Activated CD8-positive, alpha-beta memory T cell treated with anti-CD3 and anti-CD28 coated beads, Interleukin-2, amount 50 U/mL, for 1 hour (primary cell): ENCODE measurements around the gene PHLDB3.
"Not testable (repeated sequence)": the region's sequence is repeated elsewhere in the genome, so short reads cannot be mapped to it uniquely, and the experiment has no call there.

Source experiments
- DNase-seq: peaks from one replicate; pipeline ENCODE4 v3.0.0-alpha.2; 2020; ENCODE audit errors: extremely low read depth

The PHLDB3 gene

DNA sequence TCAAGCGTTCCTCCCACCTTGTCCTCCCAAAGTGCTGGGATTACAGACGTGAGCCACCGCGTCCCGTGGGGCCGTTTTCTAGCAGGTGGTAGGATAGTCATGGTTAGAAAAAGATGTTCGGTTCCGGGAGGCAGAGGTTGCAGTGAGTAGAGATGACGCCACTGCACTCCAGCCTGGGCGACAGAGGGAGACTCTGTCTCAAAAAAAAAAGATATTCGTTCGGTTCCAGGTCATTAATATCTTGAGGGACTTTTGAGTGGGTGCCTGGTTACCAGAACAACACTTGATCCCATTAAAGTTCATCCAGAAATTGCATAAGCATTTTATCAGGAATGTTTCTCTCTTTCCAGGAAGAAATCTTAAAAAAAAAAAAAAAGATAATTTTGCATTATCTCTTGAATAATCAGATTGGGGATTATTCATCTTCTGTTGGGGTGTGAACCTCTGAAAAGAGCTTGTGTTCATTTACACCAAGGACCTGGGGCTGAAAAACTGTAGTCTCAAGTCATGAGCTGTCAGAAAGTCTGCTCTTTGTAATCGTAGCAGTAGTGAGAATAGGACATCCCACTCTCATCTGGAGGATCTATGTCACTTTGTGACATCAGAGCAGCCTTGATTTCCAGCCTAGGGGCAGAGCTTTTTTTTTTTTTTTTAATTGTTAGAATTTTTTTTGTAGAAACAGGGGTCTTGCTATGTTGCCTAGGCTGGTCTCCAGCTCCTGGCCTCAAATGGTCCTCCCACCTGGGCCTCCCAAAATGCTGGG is 23.5 kb upstream of the PHLDB3 start:
- no peak for DNase-seq

DNA sequence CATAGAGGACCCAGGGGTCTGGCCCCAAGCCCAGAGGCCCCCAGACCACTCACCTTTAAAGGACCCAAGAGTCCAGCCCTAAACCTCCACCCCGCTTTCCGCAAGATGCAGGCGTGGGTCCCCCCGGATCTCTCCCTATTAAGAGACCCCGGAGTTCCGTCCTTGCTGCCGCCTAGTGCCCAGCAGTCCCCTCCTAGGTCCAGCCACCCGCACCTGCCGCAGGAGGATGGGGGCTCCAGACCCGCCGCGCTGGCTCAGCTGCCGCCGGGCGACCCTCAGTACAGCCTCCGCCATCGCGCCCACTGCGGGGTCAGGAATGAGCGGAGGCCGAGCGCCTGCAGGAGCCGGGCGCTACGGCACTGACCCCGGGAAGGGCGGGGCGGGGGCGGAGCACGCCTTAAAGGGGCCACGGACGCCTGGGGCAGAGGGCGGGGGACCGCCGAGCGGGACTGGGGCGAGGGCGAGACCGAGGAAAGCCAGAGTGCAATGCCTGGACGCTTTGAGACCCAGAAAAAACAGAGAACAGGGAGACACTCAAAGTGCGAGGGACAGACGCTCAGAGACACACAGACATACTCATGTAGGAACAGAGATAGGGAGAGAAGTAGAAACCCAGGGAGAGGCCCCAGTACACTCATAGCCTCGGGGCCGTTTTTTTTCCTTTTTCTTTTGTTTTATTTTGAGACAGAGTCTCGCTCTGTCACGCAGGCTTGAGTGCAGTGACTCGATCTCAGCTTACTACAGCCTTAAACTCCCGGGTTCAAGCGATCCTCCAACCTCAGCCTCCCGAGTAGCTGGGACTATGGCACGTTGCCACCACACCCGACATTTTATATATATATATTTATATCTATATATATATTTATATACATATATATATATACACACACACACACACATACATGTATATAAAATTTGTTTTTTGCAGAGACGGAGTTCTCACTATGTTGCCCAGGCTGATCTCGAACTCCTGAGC is 22.6 kb upstream of the PHLDB3 start, which contains the start of gene ETHE1:
Gene ETHE1 (minus strand): TSS at position 318 of the 976 bp plus-strand sequence. CDS start 24 bp downstream, at position 294.
- no peak for DNase-seq

DNA sequence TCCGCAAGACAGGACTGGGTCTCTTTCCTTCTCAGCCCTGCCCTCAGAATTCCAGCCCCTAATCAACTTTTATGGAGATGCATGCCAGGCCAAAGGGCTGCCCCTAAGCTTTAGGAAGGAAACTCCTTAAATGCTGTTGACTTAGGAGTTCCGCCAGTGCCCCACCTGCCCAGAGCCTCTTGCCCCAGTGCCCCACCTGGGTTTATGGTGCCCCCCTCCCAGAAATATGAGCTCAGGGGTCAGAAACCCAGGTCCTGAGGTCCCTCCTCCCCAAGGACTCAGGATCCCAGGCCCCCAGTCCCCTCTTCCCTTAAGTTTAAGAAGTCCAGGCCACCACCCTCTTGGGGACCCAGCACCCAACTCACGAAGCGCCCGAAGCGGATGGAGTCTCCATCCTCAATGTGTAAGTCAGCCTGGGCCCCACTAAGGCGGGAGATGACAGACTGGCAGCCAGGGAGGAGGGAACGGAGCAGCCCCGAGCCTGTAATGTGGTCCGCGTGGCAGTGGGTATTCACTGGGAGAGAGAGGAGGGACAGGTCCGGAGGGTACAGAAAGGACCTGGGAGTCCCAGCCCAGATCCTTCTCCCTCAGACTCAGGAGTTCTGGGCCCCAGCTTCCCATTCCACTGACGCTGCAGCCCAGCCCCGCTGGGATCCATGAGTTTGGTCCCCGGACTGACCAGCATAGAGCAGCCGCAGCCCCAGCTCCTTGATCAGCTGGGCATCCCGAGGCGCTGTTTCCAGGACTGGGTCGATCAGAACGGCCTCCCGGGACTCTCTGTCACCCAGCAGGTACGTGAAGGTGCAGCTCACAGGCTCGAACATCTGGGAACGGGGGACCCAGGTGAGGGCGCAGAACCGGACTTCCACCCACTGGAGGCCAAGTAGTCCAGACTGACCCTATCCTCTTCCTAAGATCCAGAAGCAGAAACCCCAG is 21.6 kb upstream of the PHLDB3 start:
- no peak for DNase-seq

DNA sequence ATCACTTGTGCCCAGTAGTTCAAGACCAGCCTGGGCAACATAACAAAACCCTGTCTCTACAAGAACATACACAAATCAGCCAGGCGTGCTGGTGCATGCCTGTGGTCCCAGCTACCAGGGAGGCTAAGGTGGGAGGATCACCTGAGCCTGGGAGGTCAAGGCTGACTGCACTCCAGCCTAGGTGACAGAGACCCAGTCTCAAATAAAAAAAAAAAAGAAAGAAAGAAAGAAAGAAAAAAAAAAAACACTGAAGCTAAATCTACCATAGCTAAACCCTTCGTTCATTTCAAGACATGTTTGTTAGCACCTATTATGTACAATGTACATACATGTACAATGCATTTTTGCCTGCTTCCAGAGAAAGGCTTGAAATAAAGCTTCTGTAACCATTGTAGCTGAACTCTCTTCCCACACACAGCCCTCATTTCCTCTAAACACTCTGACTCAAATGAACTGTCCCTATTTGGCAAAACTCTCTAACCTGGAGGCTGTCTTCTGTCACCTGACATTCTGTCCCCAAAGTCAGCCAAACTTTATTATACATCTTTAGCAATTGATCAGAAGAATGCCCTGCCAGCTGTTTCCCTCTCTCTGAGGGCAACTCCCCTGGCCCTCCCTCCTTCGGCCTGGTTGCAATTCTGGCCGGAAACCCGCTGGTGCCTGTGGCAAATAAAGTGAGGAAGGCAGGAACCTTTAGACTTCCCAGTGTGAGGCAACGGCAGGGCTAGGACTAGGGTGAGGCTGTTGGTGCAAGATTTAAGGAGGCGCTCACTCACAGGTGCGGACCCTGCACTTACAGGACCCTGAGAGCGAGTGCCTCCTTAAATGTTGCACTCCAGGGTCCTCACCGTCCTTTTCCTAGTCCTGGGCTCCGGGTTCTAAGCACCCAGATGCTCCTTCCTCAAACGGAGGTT is 20.6 kb upstream of the PHLDB3 start:
- DNase-seq = no peak

DNA sequence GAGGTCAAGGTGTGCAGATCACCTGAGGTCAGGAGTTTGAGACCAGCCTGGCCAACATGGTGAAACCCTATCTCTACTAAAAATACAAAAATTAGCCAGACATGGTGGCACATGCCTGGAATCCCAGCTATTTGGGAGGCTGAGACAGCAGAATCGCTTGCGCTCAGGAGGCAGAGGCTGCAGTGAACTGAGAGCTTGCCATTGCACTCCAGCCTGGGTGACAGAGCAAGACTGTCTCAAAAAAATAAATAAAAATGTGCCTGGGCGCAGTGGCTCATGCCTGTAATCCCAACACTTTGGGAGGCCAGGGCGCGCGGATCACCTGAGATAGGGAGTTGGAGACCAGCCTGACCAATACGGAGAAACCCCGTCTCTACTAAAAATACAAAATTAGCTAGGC is 19.1 kb upstream of the PHLDB3 start:
- DNase-seq = not testable (repeated sequence)

DNA sequence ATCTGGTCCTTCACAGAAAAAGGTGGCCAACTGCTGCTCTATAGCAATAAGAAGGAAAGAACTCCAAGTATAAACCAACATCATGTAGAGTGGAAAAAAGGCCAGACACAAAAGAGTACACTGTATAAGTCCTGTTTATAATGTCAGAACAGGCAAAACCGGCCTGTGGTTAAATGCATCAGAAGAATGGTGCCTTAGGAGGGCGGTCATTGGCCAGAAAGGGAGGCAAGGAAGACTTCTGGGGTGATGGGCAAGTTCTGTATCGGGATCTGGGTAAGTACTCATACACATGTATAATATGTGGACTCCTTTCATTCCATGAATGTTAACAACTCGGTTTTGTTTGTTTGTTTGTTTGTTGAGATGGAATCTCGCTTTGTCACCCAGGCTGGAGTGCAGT is 18.4 kb upstream of the PHLDB3 start:
- no peak for DNase-seq

DNA sequence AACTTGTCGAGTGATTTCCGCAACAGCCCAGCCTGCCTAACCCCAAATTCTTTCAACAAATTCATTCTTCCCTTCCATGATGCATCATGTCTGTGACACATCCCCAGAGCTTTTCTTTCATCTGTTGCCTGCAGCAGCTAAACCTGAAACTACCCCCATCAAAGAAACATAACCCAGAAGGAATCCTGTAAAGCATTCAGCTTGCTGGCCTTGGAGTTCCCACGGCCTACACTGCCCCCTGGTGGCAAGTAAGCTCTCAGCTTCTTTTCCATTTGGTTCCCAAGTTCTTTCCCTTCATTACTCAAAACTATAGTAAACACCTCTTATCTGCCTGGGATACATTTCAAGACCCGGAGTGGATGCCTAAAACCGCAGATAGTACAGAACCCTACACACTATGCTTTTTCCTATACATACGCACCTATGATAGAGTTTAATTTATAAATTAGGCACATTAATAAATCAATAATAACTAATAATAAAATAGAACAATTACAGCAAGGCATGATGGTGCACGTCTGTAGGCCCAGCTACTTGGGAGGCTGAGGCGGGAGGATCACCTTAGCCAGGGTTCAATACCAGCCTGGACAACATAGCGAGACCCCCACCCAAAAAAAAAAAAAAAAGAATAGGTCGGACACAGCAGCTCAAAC is 15.0 kb upstream of the PHLDB3 start:
- peak; percentile 68 for DNase-seq

DNA sequence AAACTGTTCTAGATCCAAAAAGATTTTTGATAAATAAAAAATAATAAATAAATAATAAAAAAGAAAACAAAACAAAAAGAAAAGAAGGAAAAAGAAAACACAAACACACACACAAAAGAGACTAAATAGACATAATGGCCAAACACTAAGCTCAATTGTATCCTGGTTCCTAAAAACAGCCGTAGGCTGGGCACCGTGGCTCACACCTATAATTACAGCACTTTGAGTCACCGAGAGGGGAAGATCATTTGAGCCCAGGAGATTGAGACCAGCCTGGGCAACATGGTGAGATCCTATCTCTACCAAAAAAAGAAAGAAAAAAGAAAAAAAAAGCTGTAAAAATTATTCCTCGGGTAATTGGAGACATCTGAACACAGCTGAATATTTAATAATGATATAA is 13.5 kb upstream of the PHLDB3 start:
- no peak for DNase-seq

DNA sequence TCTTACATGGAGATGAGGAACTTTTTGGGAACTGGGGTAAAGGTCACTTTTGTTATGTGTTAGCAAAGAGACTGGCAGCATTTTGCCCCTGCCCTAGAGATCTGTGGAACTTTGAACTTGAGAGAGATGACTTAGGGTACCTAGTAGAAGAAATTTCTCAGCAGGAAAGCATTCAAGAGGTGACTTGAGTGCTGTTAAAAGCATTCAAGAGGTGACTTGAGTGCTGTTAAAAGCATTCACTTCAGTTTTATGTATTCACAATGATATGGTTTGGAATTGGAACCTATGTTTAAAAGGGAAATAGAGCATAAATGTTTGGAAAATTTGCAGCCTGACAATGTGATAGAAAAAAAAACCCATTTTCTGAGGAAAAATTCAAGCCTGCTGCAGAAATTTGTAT is 7.9 kb upstream of the PHLDB3 start:
- not testable (repeated sequence) for DNase-seq

DNA sequence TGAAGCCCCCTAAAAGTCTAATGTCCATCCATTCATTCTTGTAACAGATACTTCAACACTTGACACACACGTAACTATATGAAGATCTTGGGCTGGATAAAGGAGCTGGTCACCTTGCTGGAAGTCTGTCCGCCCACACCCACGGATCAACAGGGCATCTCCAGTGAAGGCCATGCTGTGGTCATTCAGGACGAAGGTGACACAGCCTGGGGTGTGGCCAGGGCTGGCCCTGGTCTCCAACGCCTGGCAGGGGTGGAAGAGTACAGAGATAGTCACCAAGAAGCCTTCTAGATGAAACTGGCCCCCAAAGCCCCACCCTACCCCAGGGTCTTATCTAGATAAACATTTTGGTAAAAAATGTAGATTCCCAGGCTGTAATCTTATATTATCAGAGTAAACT is 6.8 kb upstream of the PHLDB3 start:
- DNase-seq = no peak

DNA sequence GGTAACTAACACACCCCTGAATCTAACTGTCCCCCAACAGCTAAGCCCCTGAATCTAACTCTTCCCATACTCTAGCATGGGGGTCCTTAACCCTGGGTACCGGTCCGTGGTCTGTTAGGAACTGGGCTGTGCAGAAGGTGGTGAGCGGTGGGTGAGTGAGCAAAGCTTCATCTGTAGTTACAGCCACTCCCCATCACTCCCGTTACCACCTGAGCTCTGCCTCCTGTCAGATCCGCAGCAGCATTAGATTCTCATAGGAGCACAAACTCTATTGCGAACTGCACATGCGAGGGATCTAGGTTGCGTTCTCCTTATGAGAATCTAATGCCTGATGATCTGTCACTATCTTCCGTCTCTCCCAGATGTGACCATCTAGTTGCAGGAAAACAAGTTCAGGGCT is 6.2 kb upstream of the PHLDB3 start:
- no peak for DNase-seq

DNA sequence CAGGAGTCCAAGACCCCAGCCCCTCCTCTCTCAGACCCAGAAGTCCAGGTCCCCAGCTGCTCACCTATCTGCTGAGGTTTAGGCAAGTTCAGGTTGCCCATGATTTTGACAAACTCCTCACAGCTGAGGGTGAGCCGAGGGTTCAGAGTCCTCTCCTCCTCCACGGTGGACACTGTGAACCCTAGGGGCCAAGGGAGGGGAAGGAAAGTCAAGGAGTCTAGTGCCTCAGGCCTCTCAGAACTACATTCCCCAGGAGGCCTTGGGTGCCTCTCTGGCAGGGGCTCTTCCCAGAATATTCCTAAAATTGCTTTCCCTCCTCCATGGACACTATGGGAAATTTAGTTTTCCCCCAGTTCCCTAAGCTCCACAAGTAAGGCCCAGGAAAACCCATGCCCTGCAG is 3.3 kb upstream of the PHLDB3 start:
- DNase-seq = no peak

DNA sequence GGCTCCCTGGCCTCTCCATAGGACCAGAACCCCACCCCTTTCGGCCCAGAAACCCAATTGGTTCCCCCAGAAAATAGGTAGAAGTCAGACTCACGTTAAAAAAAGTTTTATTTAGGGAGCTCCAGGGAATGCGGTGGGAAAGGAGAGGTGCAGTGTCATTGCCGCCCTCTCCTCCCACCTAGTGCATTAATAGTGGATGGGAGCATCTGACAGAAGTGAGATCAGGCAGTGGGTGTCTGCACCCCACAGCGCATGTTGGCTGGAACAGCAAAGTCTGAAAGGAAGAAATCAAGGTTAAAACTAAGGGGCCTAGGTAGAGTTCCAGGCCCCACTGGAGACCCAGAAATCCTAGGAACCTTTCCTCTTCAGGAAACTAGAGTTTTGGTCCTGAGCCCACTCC is 2.1 kb upstream of the PHLDB3 start:
- DNase-seq = no peak

DNA sequence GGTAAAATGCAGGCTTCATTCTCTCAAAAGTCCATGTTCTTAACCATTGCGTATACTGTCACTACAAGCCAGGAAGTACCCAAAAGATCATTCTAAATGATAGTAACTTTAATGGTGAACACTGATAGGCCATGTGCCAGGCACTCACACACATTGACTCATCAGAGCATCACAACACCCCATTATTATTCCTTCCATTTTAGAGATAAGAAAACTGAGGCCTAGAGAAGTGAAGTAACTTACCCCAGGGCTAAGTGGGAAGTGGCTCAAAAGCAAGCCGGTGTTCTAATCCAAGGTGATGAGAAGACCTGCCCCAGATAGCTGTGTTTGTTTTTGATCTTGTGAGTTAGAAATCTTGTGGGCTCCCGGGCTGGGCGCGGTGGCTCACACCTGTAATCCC is 1.4 kb upstream of the PHLDB3 start:
- no peak for DNase-seq

DNA sequence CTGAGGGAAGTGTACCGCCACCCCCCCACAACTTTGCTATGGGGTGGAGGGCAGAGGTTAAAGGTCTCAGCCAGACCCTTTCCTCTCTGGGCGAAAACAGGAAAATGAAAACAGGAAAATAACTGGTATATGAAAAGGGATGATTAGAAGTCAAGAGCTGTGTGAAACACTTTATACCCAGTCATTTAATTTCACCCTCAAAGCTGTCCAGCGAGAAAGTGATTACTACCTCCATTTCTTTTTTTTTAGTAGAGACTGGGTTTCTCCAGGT is 575 bp upstream of the PHLDB3 start:
- DNase-seq = no peak

DNA sequence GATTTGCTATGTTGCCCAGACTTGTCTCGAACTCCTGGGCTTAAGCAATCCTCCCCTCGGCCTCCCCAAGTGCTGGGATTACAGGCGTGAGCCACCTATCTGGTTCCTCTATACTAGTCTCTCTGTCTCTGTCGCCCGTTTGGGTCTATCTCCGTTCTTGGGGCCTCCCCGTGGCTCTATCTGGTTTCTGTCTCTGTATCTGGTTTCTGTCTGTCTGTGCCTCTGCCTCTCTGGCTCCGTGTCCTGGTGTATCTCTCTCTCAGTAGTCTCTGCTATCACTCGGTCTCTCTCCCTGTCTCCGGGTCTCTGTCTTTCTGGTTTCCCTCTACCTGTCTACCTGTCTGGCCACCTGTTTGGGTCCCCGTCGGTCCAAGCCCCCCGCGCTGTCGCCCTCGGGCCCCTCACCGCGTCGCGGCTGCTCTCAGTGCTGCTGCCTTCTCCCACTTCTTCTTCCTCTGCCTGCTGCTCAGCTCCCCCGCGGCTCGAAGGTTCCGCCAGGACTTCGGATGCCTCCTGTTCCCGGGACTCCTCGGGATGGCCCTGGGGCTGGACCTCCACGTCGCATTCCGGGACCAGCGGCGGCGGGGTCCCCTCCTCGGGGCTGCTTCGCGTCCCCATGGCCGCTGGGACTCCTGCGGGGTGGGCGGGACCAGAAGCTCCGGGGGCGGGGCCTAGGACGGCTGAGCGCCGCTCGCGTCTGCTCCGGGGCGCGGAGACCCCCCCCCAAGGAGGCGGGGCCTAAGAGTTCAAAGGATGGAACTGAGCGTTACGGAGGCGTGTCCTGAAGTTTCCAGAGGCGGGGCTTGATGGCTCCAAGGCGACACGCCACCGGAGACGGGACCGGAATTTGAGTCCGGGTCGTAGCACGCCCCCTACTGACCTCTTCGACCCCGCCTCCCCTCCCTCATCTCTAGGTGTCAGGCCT is 783 bp downstream of the PHLDB3 start:
- peak; percentile 95 for DNase-seq

DNA sequence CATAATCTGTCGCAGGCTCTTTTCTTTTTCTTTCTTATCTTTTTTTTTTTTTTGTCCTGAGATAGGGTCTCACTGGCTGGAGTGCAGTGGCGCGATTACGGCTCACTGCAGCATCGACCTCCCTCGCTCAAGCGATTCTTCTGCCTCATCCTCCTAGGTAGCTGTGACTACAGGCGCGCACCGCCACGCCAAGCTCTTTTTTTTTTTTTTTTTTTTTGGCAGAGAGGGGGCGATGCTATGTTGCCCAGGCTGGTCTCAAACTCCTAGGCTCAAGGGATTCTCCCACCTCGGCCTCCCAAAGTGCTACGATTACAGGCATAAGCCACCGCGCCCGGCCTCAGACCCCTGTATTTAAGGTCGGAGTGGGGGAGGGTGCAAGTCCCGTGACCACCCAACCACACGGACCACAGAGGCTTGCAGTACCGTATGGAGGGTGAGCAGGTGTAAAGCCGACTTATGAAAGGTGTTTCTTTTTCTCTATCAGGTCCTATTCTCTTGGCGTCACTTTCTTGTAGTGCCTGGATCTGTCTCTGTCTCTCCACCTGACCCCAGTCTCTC is 2.0 kb downstream of the PHLDB3 start:
- no peak for DNase-seq

DNA sequence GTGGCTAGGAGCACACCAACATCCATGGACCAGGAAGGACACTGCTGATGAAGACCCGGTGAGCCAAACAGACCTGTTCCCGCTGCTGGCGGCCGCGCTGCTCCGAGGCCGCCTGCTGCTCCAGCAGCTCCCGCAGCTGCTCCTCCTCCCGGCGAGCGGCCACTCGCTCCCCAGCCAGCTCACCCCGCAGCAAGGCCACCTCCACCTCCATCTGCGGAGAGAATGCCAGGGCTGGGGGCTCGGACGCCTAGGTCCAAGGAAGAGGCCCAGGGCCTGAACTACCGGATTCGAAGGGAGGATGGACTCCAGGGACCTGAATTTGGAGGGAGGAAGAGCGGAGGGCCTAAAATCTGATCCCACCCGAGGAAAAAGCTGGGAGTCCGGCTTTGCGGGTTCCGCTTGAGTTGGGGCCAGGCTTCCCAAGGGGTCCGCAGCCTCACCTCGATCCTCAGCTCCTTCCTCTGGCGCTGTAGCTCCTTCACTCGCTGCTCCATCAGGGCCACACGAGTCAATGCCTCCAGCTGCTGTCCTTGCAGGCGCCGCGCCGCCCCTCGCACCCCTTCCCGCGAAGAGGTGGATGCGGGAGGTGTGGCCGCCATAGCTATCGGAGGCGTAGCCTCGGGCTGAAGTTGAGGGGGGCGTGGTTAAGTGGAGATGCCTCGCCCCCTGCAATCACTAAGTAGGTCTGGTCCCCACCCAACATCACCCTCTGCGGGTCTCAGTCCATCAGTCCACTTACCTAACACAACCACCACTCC is 2.7 kb downstream of the PHLDB3 start:
- no peak for DNase-seq
